DND-41 (cell line): ENCODE measurements around the gene TMEM266.
A peak's percentile ranks its signal among the peaks of the same experiment; 100 is the strongest.

Experiments
- ATAC-seq: fragments of 200-7000 bp; cut with Tn5 transposase; 3 replicates; pipeline ENCODE4 v1.9.1; 2021; ENCODE audit warnings: low read depth; ENCODE audit not compliant: insufficient read depth
- DNase-seq: peaks from one replicate; pipeline ENCODE4 v3.0.0-alpha.2; 2020
- H2AFZ ChIP-seq: 2 replicates; pipeline ENCODE4 v1.6.0; 2012; ENCODE audit warnings: low read depth, low read length
- H3K27ac ChIP-seq: 2 replicates; pipeline ENCODE4 v1.5.1; 2012; ENCODE audit warnings: low read length, inconsistent platforms
- H3K27me3 ChIP-seq: fragments of 200-600 bp; sonication (generic); 2 replicates; pipeline ENCODE4 v1.6.0; 2012; ENCODE audit warnings: low read length, mild to moderate bottlenecking, inconsistent platforms; ENCODE audit not compliant: insufficient read depth, poor library complexity
- H3K36me3 ChIP-seq: 2 replicates; pipeline ENCODE4 v1.5.1; 2012; ENCODE audit warnings: low read length, inconsistent platforms; ENCODE audit not compliant: insufficient read depth
- H3K4me1 ChIP-seq: 2 replicates; pipeline ENCODE4 v1.5.1; 2012; ENCODE audit warnings: mild to moderate bottlenecking, low read length; ENCODE audit not compliant: insufficient read depth
- H3K4me2 ChIP-seq: 2 replicates; pipeline ENCODE4 v1.6.0; 2012; ENCODE audit warnings: mild to moderate bottlenecking, moderate library complexity, low read length, inconsistent platforms; ENCODE audit not compliant: insufficient read depth
- H3K4me3 ChIP-seq, 2 experiments: fragments of 200-600 bp in 1 of 2; shearing (Covaris generic) in 1 of 2; 2 replicates each; pipeline ENCODE4 v1.5.1; 2012 to 2016; ENCODE audit warnings: inconsistent platforms in 2 of 2, low read length in 2 of 2, mild to moderate bottlenecking in 2 of 2, low read depth in 1 of 2, moderate library complexity in 1 of 2
- H3K79me2 ChIP-seq: 2 replicates; pipeline ENCODE4 v1.6.0; 2012; ENCODE audit warnings: low read length, inconsistent platforms; ENCODE audit not compliant: insufficient read depth
- H3K9ac ChIP-seq: 2 replicates; pipeline ENCODE4 v1.6.0; 2012; ENCODE audit warnings: low read depth, mild to moderate bottlenecking, inconsistent platforms, low read length, moderate library complexity
- H3K9me3 ChIP-seq: 2 replicates; pipeline ENCODE4 v1.5.1; 2012; ENCODE audit warnings: low read length, moderate library complexity, mild to moderate bottlenecking, inconsistent platforms; ENCODE audit not compliant: insufficient read depth, severe bottlenecking
- H4K20me1 ChIP-seq: 2 replicates; pipeline ENCODE4 v1.6.0; 2012; ENCODE audit warnings: low read length; ENCODE audit not compliant: insufficient read depth
- CTCF ChIP-seq: IDR thresholded peaks from 2 replicates; pipeline ENCODE4 v1.5.1; 2012; ENCODE audit warnings: borderline replicate concordance, low read length, moderate library complexity, mild to moderate bottlenecking; ENCODE audit not compliant: poor library complexity, severe bottlenecking; ENCODE audit errors: extremely low read depth
- EZH2 ChIP-seq: IDR thresholded peaks from 3 replicates; pipeline ENCODE4 v1.6.1; 2012; ENCODE audit warnings: borderline replicate concordance, low read depth, mild to moderate bottlenecking, moderate library complexity, low read length, inconsistent platforms; ENCODE audit not compliant: severe bottlenecking

The TMEM266 gene

DNA sequence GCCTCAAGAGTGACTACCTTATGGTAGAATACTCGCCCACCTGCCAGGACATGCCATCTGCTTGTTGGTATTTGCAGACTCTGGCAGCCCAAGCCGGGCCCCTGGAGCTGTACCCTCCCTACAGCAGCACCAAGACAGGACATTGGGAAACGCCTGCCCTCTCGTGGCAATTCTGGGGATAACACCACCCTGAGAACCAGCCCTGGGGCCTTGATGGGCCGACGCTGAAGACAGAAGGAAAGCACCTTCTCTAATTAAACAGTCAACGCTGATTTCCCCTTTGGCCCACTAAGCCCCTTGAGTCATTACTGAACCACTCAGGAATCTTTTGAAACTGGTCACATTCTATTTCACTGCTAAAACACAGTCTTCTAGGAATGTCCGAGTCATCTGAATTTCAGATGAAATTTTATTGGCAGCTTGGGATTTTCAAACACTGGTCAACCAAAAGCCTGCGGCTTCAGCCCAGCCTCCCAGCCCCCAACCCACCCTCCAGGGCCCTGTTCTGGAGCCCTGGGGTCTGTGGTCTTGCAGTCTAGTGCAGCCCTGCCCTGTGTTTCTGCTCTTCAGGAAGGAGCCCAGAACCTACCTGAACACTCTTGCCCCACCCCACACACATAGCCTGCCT, 91.3 kb downstream of the TMEM266 start:
- H3K36me3 ChIP-seq: no peaks in the 10 kb centered on the region
- peak; percentile 73 for DNase-seq
- H3K79me2 ChIP-seq: no peaks in the 10 kb centered on the region
- peaks cover 5% of the 10 kb centered on the region; the same call in 1 of the 2 replicates for H3K4me1 ChIP-seq
- peak; percentile 87 for ATAC-seq
- TF ChIP-seq CTCF (peak; percentile 84), EZH2 (no peak)
- H4K20me1 ChIP-seq: no peaks in the 10 kb centered on the region
- no peak overlapping the region for H3K9ac ChIP-seq
- H3K27ac ChIP-seq: no peak overlapping the region
- H2AFZ ChIP-seq: no peak overlapping the region
- no peak overlapping the region for H3K4me2 ChIP-seq
- no peak overlapping the region for H3K4me3 ChIP-seq
- H3K9me3 ChIP-seq: no peaks in the 10 kb centered on the region
- H3K27me3 ChIP-seq: peaks cover 6% of the 10 kb centered on the region

- Histone ChIP-seq H3K9me3 (no peaks in the 10 kb centered on the region), H3K4me2 (no peak overlapping the region), H4K20me1 (no peaks in the 10 kb centered on the region), H3K36me3 (no peaks in the 10 kb centered on the region), H3K9ac (no peak overlapping the region), H3K27ac (no peak overlapping the region), H2AFZ (no peak overlapping the region), H3K79me2 (no peaks in the 10 kb centered on the region), H3K4me1 (peaks cover 5% of the 10 kb centered on the region; the same call in 1 of the 2 replicates), H3K27me3 (peaks cover 4% of the 10 kb centered on the region), H3K4me3 (no peak overlapping the region)
- DNase-seq: no peak
- no peak for TF ChIP-seq EZH2
- TF ChIP-seq CTCF: no peak
- no peak for ATAC-seq
Observed at GRCh38 chr15:76151599-76151974, 91.8 kb downstream of the TMEM266 start.

- Histone ChIP-seq H2AFZ (no peak overlapping the region), H3K27me3 (peaks cover 2% of the 10 kb centered on the region), H3K9me3 (no peaks in the 10 kb centered on the region), H3K4me2 (no peak overlapping the region), H3K36me3 (no peaks in the 10 kb centered on the region), H4K20me1 (no peaks in the 10 kb centered on the region), H3K9ac (no peak overlapping the region), H3K79me2 (no peaks in the 10 kb centered on the region), H3K4me3 (no peak overlapping the region), H3K27ac (no peak overlapping the region), H3K4me1 (peaks cover 5% of the 10 kb centered on the region; the same call in 1 of the 2 replicates)
- TF ChIP-seq EZH2: no peak
- TF ChIP-seq CTCF: no peak
- ATAC-seq: no peak
- DNase-seq: no peak
Observed at GRCh38 chr15:76152197-76152596, 92.4 kb downstream of the TMEM266 start.
